H1 (cell line): ENCODE results near the gene TMEM59L. TPM values are rescaled to one million over a fixed set of nuclear protein-coding genes. Genes with fewer than 3 reads are reported as not detected.

ENCODE experiments used
- CTCF ChIA-PET: fragments of 300-600 bp; sonication (Branson Sonifier 250); formaldehyde crosslinking; loops from one replicate; lab custom pipeline; 2021; ENCODE audit not compliant: partially characterized antibody; lab: Charles Lee
- POLR2A ChIA-PET: fragments of 300-600 bp; sonication (Branson Sonifier 250); formaldehyde crosslinking; loops from one replicate; lab custom pipeline; 2021; ENCODE audit warnings: inconsistent platforms; ENCODE audit not compliant: partially characterized antibody; lab: Charles Lee
- DNase-seq, 2 experiments: peaks; one replicate each; pipeline versions ENCODE4 v3.0.0 to v3.0.0-alpha.2; 2010 to 2022; ENCODE audit warnings: low spot score in 2 of 2, low read depth in 1 of 2, mixed read lengths in 1 of 2
- FAIRE-seq: peaks from 2 replicates; lab custom pipeline; 2011; peaks lifted over from hg19 to GRCh38; lab: Jason Lieb, UNC
- H2AFZ ChIP-seq: 2 replicates; pipeline ENCODE4 v1.8.1; 2012; ENCODE audit warnings: low read length, inconsistent platforms
- H2AK5ac ChIP-seq: 2 replicates; pipeline ENCODE4 v1.6.1; 2013; ENCODE audit warnings: low read depth, low read length
- H2BK120ac ChIP-seq: replicated peaks from 2 replicates; pipeline ENCODE3; 2013; ENCODE audit warnings: low read depth, low read length, inconsistent platforms
- H2BK12ac ChIP-seq: 2 replicates; pipeline ENCODE4 v1.6.1; 2013; ENCODE audit warnings: low read depth, low read length
- H2BK15ac ChIP-seq: 2 replicates; pipeline ENCODE4 v1.6.1; 2013; ENCODE audit warnings: low read length
- H2BK20ac ChIP-seq: 2 replicates; pipeline ENCODE4 v1.6.1; 2013; ENCODE audit warnings: low read length
- H2BK5ac ChIP-seq: 2 replicates; pipeline ENCODE4 v1.6.1; 2013; ENCODE audit warnings: low read depth, low read length
- H3K14ac ChIP-seq: 2 replicates; pipeline ENCODE4 v1.6.1; 2013; ENCODE audit warnings: inconsistent platforms; ENCODE audit not compliant: insufficient read length
- H3K18ac ChIP-seq: 2 replicates; pipeline ENCODE4 v1.6.1; 2013; ENCODE audit warnings: low read length; ENCODE audit errors: extremely low read depth
- H3K23ac ChIP-seq: 2 replicates; pipeline ENCODE4 v1.6.1; 2013; ENCODE audit warnings: inconsistent platforms; ENCODE audit not compliant: insufficient read length
- H3K23me2 ChIP-seq: 2 replicates; pipeline ENCODE4 v1.6.1; 2013; ENCODE audit warnings: low read depth, low read length
- H3K27ac ChIP-seq: 2 replicates; pipeline ENCODE4 v1.6.1; 2011; ENCODE audit warnings: low read depth, low read length, inconsistent platforms
- H3K27me3 ChIP-seq, 4 experiments: replicated peaks in 1 of 4; 1 replicate in 1 of 4; 2 replicates in 3 of 4; pipeline versions ENCODE4 v1.6.1 to v1.8.1; 2011 to 2013; ENCODE audit warnings: low read length in 3 of 4, mild to moderate bottlenecking in 3 of 4, inconsistent platforms in 2 of 4, mixed read lengths in 2 of 4, moderate library complexity in 1 of 4; ENCODE audit not compliant: control insufficient read depth in 3 of 4, insufficient read depth in 3 of 4; ENCODE audit errors: extremely low read depth in 1 of 4
- H3K36me3 ChIP-seq, 4 experiments: 2 replicates each; pipeline versions ENCODE4 v1.6.1 to v1.8.1; 2011 to 2013; ENCODE audit warnings: mild to moderate bottlenecking in 4 of 4, low read length in 3 of 4, moderate library complexity in 2 of 4, control low read depth in 1 of 4, inconsistent platforms in 1 of 4; ENCODE audit not compliant: insufficient read depth in 4 of 4, control insufficient read depth in 2 of 4
- H3K4ac ChIP-seq: replicated peaks from 2 replicates; pipeline ENCODE3; 2013; ENCODE audit warnings: low read length, low read depth, mixed read lengths, inconsistent platforms; ENCODE audit not compliant: insufficient read length
- H3K4me1 ChIP-seq, 4 experiments: replicated peaks in 1 of 4; 1 replicate in 1 of 4; 2 replicates in 3 of 4; pipeline versions ENCODE4 v1.6.1 to v1.8.1; 2011 to 2013; ENCODE audit warnings: low read length in 3 of 4, inconsistent platforms in 2 of 4, mixed read lengths in 1 of 4; ENCODE audit not compliant: insufficient read depth in 4 of 4, control insufficient read depth in 3 of 4
- H3K4me2 ChIP-seq, 2 experiments: 2 replicates each; pipeline versions ENCODE4 v1.6.1 to v1.8.1; 2011 to 2013; ENCODE audit warnings: low read depth in 2 of 2, low read length in 2 of 2, control low read depth in 1 of 2, inconsistent platforms in 1 of 2, mild to moderate bottlenecking in 1 of 2; ENCODE audit not compliant: insufficient read depth in 1 of 2
- H3K4me3 ChIP-seq, 4 experiments: fragments of 200-600, 300-600 bp in 1 of 4; sonication (generic), shearing (Covaris generic), sonication (Bioruptor Twin) in 1 of 4; 2 replicates each; pipeline versions ENCODE4 v1.5.1 to v1.8.1; 2011 to 2016; ENCODE audit warnings: low read length in 4 of 4, low read depth in 3 of 4, control low read depth in 2 of 4, inconsistent platforms in 2 of 4, mild to moderate bottlenecking in 2 of 4, mixed read lengths in 1 of 4, moderate library complexity in 1 of 4; ENCODE audit not compliant: insufficient read depth in 2 of 4; ENCODE audit errors: extremely low read depth in 1 of 4
- H3K56ac ChIP-seq: replicated peaks from 2 replicates; pipeline ENCODE3; 2013; ENCODE audit warnings: low read depth, mild to moderate bottlenecking, mixed read lengths, low read length, inconsistent platforms; ENCODE audit not compliant: insufficient read length
- H3K79me1 ChIP-seq: 2 replicates; pipeline ENCODE4 v1.6.1; 2013; ENCODE audit warnings: low read depth, low read length, control low read depth
- H3K79me2 ChIP-seq, 2 experiments: 2 replicates each; pipeline versions ENCODE4 v1.6.1 to v1.8.1; 2012 to 2013; ENCODE audit warnings: low read length in 2 of 2, mild to moderate bottlenecking in 2 of 2, inconsistent platforms in 1 of 2; ENCODE audit not compliant: insufficient read depth in 2 of 2, control insufficient read depth in 1 of 2
- H3K9ac ChIP-seq, 4 experiments: replicated peaks in 1 of 4; 1 replicate in 1 of 4; 2 replicates in 3 of 4; pipeline versions ENCODE4 v1.6.1 to v1.8.1; 2011 to 2013; ENCODE audit warnings: low read depth in 3 of 4, low read length in 3 of 4, control low read depth in 2 of 4, mild to moderate bottlenecking in 2 of 4, moderate library complexity in 2 of 4, inconsistent platforms in 1 of 4; ENCODE audit errors: extremely low read depth in 1 of 4
- H3K9me3 ChIP-seq, 2 experiments: 2 replicates each; pipeline versions ENCODE4 v1.6.1 to v1.8.1; 2012 to 2013; ENCODE audit warnings: mild to moderate bottlenecking in 2 of 2, moderate library complexity in 2 of 2, control low read depth in 1 of 2, inconsistent platforms in 1 of 2, low read depth in 1 of 2, low read length in 1 of 2, mixed read lengths in 1 of 2; ENCODE audit not compliant: insufficient read depth in 2 of 2
- H4K20me1 ChIP-seq, 2 experiments: replicated peaks in 1 of 2; 2 replicates each; pipeline versions ENCODE3 to v1.8.1; 2011 to 2013; ENCODE audit warnings: inconsistent platforms in 2 of 2, low read length in 2 of 2, mild to moderate bottlenecking in 1 of 2; ENCODE audit not compliant: insufficient read depth in 2 of 2, control insufficient read depth in 1 of 2
- H4K5ac ChIP-seq: 2 replicates; pipeline ENCODE4 v1.6.1; 2013; ENCODE audit warnings: low read length, low read depth, mixed read lengths, inconsistent platforms; ENCODE audit not compliant: insufficient read length
- H4K8ac ChIP-seq: 2 replicates; pipeline ENCODE4 v1.8.0; 2013; ENCODE audit warnings: mild to moderate bottlenecking, moderate library complexity, low read length, inconsistent platforms; ENCODE audit not compliant: insufficient read depth; ENCODE audit errors: extremely low read depth
- H4K91ac ChIP-seq: replicated peaks from 2 replicates; pipeline ENCODE3; 2013; ENCODE audit warnings: low read length, mixed read lengths, inconsistent platforms; ENCODE audit not compliant: insufficient read length
- CBX8 ChIP-seq: fragments of 300-800, 300-1000 bp; sonication (generic); IDR thresholded peaks from 2 replicates; pipeline ENCODE4 v1.7.1; 2016; ENCODE audit warnings: low read depth, low read length, borderline replicate concordance
- CREB1 ChIP-seq: IDR thresholded peaks from 2 replicates; pipeline ENCODE4 v1.6.1; 2012; ENCODE audit warnings: inconsistent platforms
- EP300 ChIP-seq, 2 experiments: IDR thresholded peaks; 1 replicate in 1 of 2; 2 replicates in 1 of 2; pipeline ENCODE4 v1.6.1; 2011 to 2012; ENCODE audit warnings: low read depth in 2 of 2, low read length in 2 of 2, mild to moderate bottlenecking in 2 of 2, borderline replicate concordance in 1 of 2, inconsistent platforms in 1 of 2, moderate library complexity in 1 of 2
- FOSL1 ChIP-seq: IDR thresholded peaks from 2 replicates; pipeline ENCODE4 v1.6.1; 2011; ENCODE audit warnings: mild to moderate bottlenecking, low read depth, low read length, moderate library complexity; ENCODE audit not compliant: insufficient read depth
- GTF2F1 ChIP-seq: IDR thresholded peaks from 2 replicates; pipeline ENCODE4 v1.6.1; 2012; ENCODE audit warnings: low read depth, low read length, improper control_type of control experiment, borderline replicate concordance
- JUND ChIP-seq: IDR thresholded peaks from 2 replicates; pipeline ENCODE4 v1.6.1; 2011; ENCODE audit warnings: mild to moderate bottlenecking, improper control_type of control experiment, low read length
- PHF8 ChIP-seq: fragments of 200-600 bp; sonication (generic); conservative IDR thresholded peaks from 2 replicates; pipeline ENCODE4 v1.7.1; 2012; ENCODE audit warnings: low read depth, mild to moderate bottlenecking, inconsistent platforms, low read length, moderate library complexity
- RAD21 ChIP-seq, 2 experiments: IDR thresholded peaks in 1 of 2; conservative IDR thresholded peaks in 1 of 2; 2 replicates each; pipeline ENCODE4 v1.6.1; 2011; ENCODE audit warnings: low read depth in 2 of 2, low read length in 2 of 2, improper control_type of control experiment in 1 of 2, inconsistent platforms in 1 of 2, mild to moderate bottlenecking in 1 of 2, moderate library complexity in 1 of 2
- SIN3A ChIP-seq, 2 experiments: IDR thresholded peaks in 1 of 2; conservative IDR thresholded peaks in 1 of 2; 2 replicates each; pipeline ENCODE4 v1.6.1; 2011 to 2012; ENCODE audit warnings: low read length in 2 of 2, improper control_type of control experiment in 1 of 2, low read depth in 1 of 2, mild to moderate bottlenecking in 1 of 2
- SIRT6 ChIP-seq: IDR thresholded peaks from one replicate; pipeline ENCODE4 v1.7.1; 2012; ENCODE audit warnings: low read length, inconsistent platforms
- TCF12 ChIP-seq: IDR thresholded peaks from 2 replicates; pipeline ENCODE4 v1.6.1; 2011; ENCODE audit warnings: low read depth, mild to moderate bottlenecking, low read length
- WGBS, 2 experiments: shearing (Covaris generic) in 1 of 2; methylation state at CpG; one replicate each; pipeline versions ENCODE4 v1.1.6 to v1.1.7; 2013 to 2015; ENCODE audit warnings: low lambda C conversion rate in 2 of 2, mixed read lengths in 2 of 2, inconsistent platforms in 1 of 2, low coverage in 1 of 2, missing lambda C conversion rate in 1 of 2; ENCODE audit not compliant: insufficient replicate concordance in 2 of 2, insufficient coverage in 1 of 2, insufficient read length in 1 of 2; ENCODE audit errors: extremely low coverage in 1 of 2, missing lambda C conversion rate in 1 of 2; 5-methylcytosine and 5-hydroxymethylcytosine counted together
- polyA plus RNA-seq, 7 experiments: library from polyadenylated mRNA; depleted of rRNA in 3 of 7; stranded (reverse) in 5 of 7; unstranded in 2 of 7; fragments of >200 nt in 5 of 7; fragments of 200-250 nt in 2 of 7; gene quantifications; 1 replicate in 5 of 7; 2 replicates in 1 of 7; 4 replicates in 1 of 7; pipeline versions ENCODE4 v1.2.1 to v1.2.3, GENCODE V29; 2011 to 2013; ENCODE audit warnings: missing spikeins in 2 of 7, mixed read lengths in 2 of 7
- total RNA-seq: library from RNA; stranded (reverse); fragmentation: NEBNext Ultra II Directional; extraction: Animal tissue kit (Norgen Biotek cat#: 25700); gene quantifications from 2 replicates; pipeline ENCODE4 v1.2.1, GENCODE V29; 2021

The TMEM59L gene
- total and polyA plus RNA-seq, 2 of the 8 experiments (the other 6 are each of a cell fraction or from before 2014, with no cell fraction given), result 4.0 to 12.2 TPM

- peak overlapping the region; percentile 65 for H3K4ac ChIP-seq
- POLR2A ChIA-PET, result interaction anchor here (0.6 to 3.3 kb wide), 5 partner anchors 11 to 217 kb away, joined by 3 to 23 read pairs (median 4); partner anchors contain the start of gene REX1BD
- TF ChIP-seq PHF8 (no peak), FOSL1 (no peak), EP300 (IDR thresholded peaks at IDR 0.05; ENCODE audit: borderline replicate concordance in 1 of 2, low read depth in 2 of 2, low read length in 2 of 2) (no peak), TCF12 (no peak), CREB1 (no peak), JUND (no peak), RAD21 (IDR thresholded peaks at IDR 0.05 in 1 of 2, conservative IDR thresholded peaks at IDR 0.05 in 1 of 2; ENCODE audit: low read depth in 2 of 2, low read length in 2 of 2) (no peak), GTF2F1 (no peak), CBX8 (no peak), SIRT6 (no peak), SIN3A (conservative IDR thresholded peaks at IDR 0.05 in 1 of 2, IDR thresholded peaks at IDR 0.05 in 1 of 2; ENCODE audit: low read depth in 1 of 2, low read length in 2 of 2) (no peak)
Observed at GRCh38 chr19:18605196-18605545, 7.5 kb upstream of the TMEM59L start.

More at GRCh38 chr19:18605196-18605545, 7.5 kb upstream of the TMEM59L start:
- no peak overlapping the region for H3K14ac ChIP-seq
- CTCF ChIA-PET, result interaction anchor here (1.2 to 3.5 kb wide), 4 partner anchors 12 to 242 kb away, joined by 3 to 31 read pairs (median 13); partner anchors contain the start of gene REX1BD
- H3K36me3 ChIP-seq, result peaks cover 0 to 14% (median 0%) of the 10 kb centered on the region in 4 experiments; a peak in 1 of 8 replicates
- H3K56ac ChIP-seq, result no peak overlapping the region
- H3K4me1 ChIP-seq, result peaks cover 24 to 38% (median 29%) of the 10 kb centered on the region in 4 experiments
- DNase-seq (no peak), FAIRE-seq (no peak)
- H3K27me3 ChIP-seq, result peaks cover 69 to 85% (median 84%) of the 10 kb centered on the region in 4 experiments
- no peak overlapping the region for H3K9ac ChIP-seq
- no peak overlapping the region for H2AFZ ChIP-seq
- H2BK15ac ChIP-seq, result peak overlapping the region; percentile 97; the same call in 1 of the 2 replicates
- H2AK5ac ChIP-seq, result 0 out of 2 replicates have a peak overlapping the region, but pooled peaks have one; percentile 60
- peak overlapping the region; percentile 100; the same call in 1 of the 2 replicates for H2BK20ac ChIP-seq
- H2BK12ac ChIP-seq, result peak overlapping the region; percentile 96; the same call in 1 of the 2 replicates
- H3K9me3 ChIP-seq, result no peaks in the 10 kb centered on the region
- peaks cover 0 to 11% of the 10 kb centered on the region in 2 experiments for H4K20me1 ChIP-seq
- H4K8ac ChIP-seq, result peak overlapping the region; percentile 75; the same call in 1 of the 2 replicates
- no peak overlapping the region for H4K91ac ChIP-seq
- no peaks in the 10 kb centered on the region for H3K79me1 ChIP-seq
- H3K27ac ChIP-seq, result no peak overlapping the region
- H3K79me2 ChIP-seq, result no peaks in the 10 kb centered on the region
- peak overlapping the region; percentile 43 to 63 for H3K4me2 ChIP-seq
- H2BK120ac ChIP-seq, result peak overlapping the region; percentile 47
- peaks cover 6% of the 10 kb centered on the region; the same call in 1 of the 2 replicates for H3K23me2 ChIP-seq
- no peak overlapping the region for H2BK5ac ChIP-seq
- H4K5ac ChIP-seq, result no peak overlapping the region
- H3K23ac ChIP-seq, result no peak overlapping the region
- H3K4me3 ChIP-seq, result peak overlapping the region in 1 of 4 experiments; percentile 53; a peak in 4 of 8 replicates
- H3K18ac ChIP-seq, result peak overlapping the region; percentile 83; the same call in 1 of the 2 replicates
- WGBS, 2 experiments, result 12% methylated on average over 11 of the region's 17 CpGs; no CpG with 5 or more reads in 1 of the 2 experiments
